ENCODE data around the gene ASAP3.
"Not testable (repeated sequence)": the region's sequence is repeated elsewhere in the genome, so short reads cannot be mapped to it uniquely, and the experiment has no call there.

The ASAP3 gene

GRCh38 chr1:23383577-23384311 is 100.2 kb downstream of the ASAP3 start:
- no peak for DNase-seq (ENCODE audit: low read depth)
- no peak overlapping the region for H3K4me3 ChIP-seq (ENCODE audit: low read depth, low read length)
- no peak for TF ChIP-seq CTCF (IDR thresholded peaks at IDR 0.05; ENCODE audit: low read depth, low read length, missing control alignments)

- TF ChIP-seq CTCF (IDR thresholded peaks at IDR 0.05; ENCODE audit: low read depth, low read length, missing control alignments), result no peak
- DNase-seq (ENCODE audit: low read depth), result no peak
- H3K4me3 ChIP-seq (ENCODE audit: low read depth, low read length), result no peak overlapping the region
These were observed 102.6 kb downstream of the ASAP3 start for GRCh38 chr1:23381233-23381885.

- H3K4me3 ChIP-seq (ENCODE audit: low read depth, low read length), result no peak overlapping the region
- no peak for TF ChIP-seq CTCF (IDR thresholded peaks at IDR 0.05; ENCODE audit: low read depth, low read length, missing control alignments)
- DNase-seq (ENCODE audit: low read depth), result no peak
These were observed 103.3 kb downstream of the ASAP3 start for GRCh38 chr1:23380719-23381118.

- not testable (repeated sequence) for H3K4me3 ChIP-seq (ENCODE audit: low read depth, low read length); DNase-seq (ENCODE audit: low read depth)
These were observed 103.7 kb downstream of the ASAP3 start for GRCh38 chr1:23380236-23380635.

All from GM12864 (cell line).